Body of pancreas (tissue), 4 donors: ENCODE results near the gene PTGES.

Experiments
- CTCF ChIP-seq, 7 experiments: fragments of 450-650 bp in 4 of 7; fragments of 200-600 bp in 3 of 7; sonication (generic) in 3 of 7; IDR thresholded peaks; one replicate each; pipeline ENCODE4 v1.5.1; 2016 to 2019; ENCODE audit warnings: antibody characterized with exemption in 7 of 7
- POLR2A ChIP-seq, 3 donors: fragments of 450-650 bp; IDR thresholded peaks; one replicate each; pipeline ENCODE4 v1.6.1; 2016; ENCODE audit warnings: antibody characterized with exemption in 3 of 3, mild to moderate bottlenecking in 2 of 3

GRCh38 chr9:129712634-129713401, 40.0 kb downstream of the PTGES start:
- TF ChIP-seq CTCF (IDR thresholded peaks at IDR 0.05) (no peak), POLR2A (IDR thresholded peaks at IDR 0.05) (no peak)
